HepG2 (cell line): ENCODE measurements around the gene ACTR6. TPM values are rescaled to one million over a fixed set of nuclear protein-coding genes. Genes with fewer than 3 reads are reported as not detected.

ENCODE experiments used
- CEBPB ChIP-seq: IDR thresholded peaks from 2 replicates; pipeline ENCODE4 v1.6.1; 2011; ENCODE audit warnings: low read depth, low read length, improper control_type of control experiment, borderline replicate concordance
- GABPA ChIP-seq, 2 experiments: IDR thresholded peaks; 2 replicates each; pipeline ENCODE4 v1.6.1; 2011 to 2016; ENCODE audit warnings: low read depth in 2 of 2, low read length in 1 of 2, missing biosample characterization in 1 of 2, missing genetic modification characterization in 1 of 2
- HHEX ChIP-seq: IDR thresholded peaks from 2 replicates; pipeline ENCODE4 v1.6.1; 2016; ENCODE audit warnings: control low read depth
- PBX3 ChIP-seq: sonication (generic); formaldehyde crosslinking; IDR thresholded peaks from 2 replicates; pipeline ENCODE4 v1.8.1; 2023; ENCODE audit warnings: missing genetic modification reagents, inconsistent platforms, borderline replicate concordance
- RFX1 ChIP-seq: fragments of 450-650 bp; IDR thresholded peaks from 2 replicates; pipeline ENCODE4 v1.6.1; 2017
- XRCC5 ChIP-seq: fragments of 200-400 bp; formaldehyde crosslinking; optimal IDR thresholded peaks from 2 replicates; pipeline ENCODE3; 2017; ENCODE audit warnings: mild to moderate bottlenecking, low read length
- ZC3H4 ChIP-seq: sonication (generic); formaldehyde crosslinking; IDR thresholded peaks from 2 replicates; pipeline ENCODE4 v1.4.0; 2020; ENCODE audit warnings: missing genetic modification reagents, borderline replicate concordance
- ZNF101 ChIP-seq: sonication (generic); formaldehyde crosslinking; IDR thresholded peaks from 2 replicates; pipeline ENCODE4 v1.4.0; 2020; ENCODE audit warnings: mild to moderate bottlenecking, low read depth, missing genetic modification reagents, borderline replicate concordance
- ZNF20 ChIP-seq: sonication (generic); formaldehyde crosslinking; IDR thresholded peaks from 2 replicates; pipeline ENCODE4 v1.4.0; 2020; ENCODE audit warnings: mild to moderate bottlenecking, moderate library complexity, missing genetic modification reagents
- ZNF276 ChIP-seq: sonication (generic); formaldehyde crosslinking; IDR thresholded peaks from 2 replicates; pipeline ENCODE4 v1.4.0; 2020; ENCODE audit warnings: mild to moderate bottlenecking, low read depth, missing genetic modification reagents
- ZNF709 ChIP-seq: sonication (generic); formaldehyde crosslinking; IDR thresholded peaks from 2 replicates; pipeline ENCODE4 v1.5.0; 2020; ENCODE audit warnings: mild to moderate bottlenecking, missing genetic modification reagents
- polyA plus RNA-seq, 8 experiments: library from polyadenylated mRNA; depleted of rRNA in 3 of 8; stranded (reverse) in 7 of 8; unstranded in 1 of 8; fragments of >200 nt; fragmentation: Illumina TruSeq in 4 of 8; extraction: Trizol in 4 of 8; gene quantifications; 2 replicates each; pipeline versions ENCODE4 v1.2.1 to v1.2.3, GENCODE V29; 2011 to 2016; ENCODE audit warnings: low read depth in 4 of 8, missing spikeins in 1 of 8, mixed read lengths in 1 of 8; ENCODE audit not compliant: insufficient read depth in 1 of 8
- total RNA-seq, 5 experiments: library from RNA; depleted of rRNA; stranded (reverse); fragments of >200 nt; fragmentation: Illumina TruSeq; extraction: Trizol; gene quantifications; 2 replicates each; pipeline ENCODE4 v1.2.3, GENCODE V29; 2016; ENCODE audit warnings: low read depth in 1 of 5
- TF ChIP-seq, protein P1 (sequence below): sonication (generic); formaldehyde crosslinking; conservative IDR thresholded peaks from 2 replicates; pipeline ENCODE4 v1.8.0; 2022; ENCODE audit warnings: mild to moderate bottlenecking, moderate library complexity, missing genetic modification reagents
- TF ChIP-seq, protein P2 (sequence below): sonication (generic); formaldehyde crosslinking; IDR thresholded peaks from 2 replicates; pipeline ENCODE4 v1.4.0; 2020; ENCODE audit warnings: mild to moderate bottlenecking, missing genetic modification reagents
- TF ChIP-seq, protein P3 (sequence below): sonication (generic); formaldehyde crosslinking; IDR thresholded peaks from 2 replicates; pipeline ENCODE4 v1.4.0; 2020; ENCODE audit warnings: mild to moderate bottlenecking, missing genetic modification reagents
- TF ChIP-seq, protein P4 (sequence below): sonication (generic); formaldehyde crosslinking; IDR thresholded peaks from 2 replicates; pipeline ENCODE4 v1.5.0; 2020; ENCODE audit warnings: missing genetic modification reagents
- TF ChIP-seq, protein P5 (sequence below): sonication (generic); formaldehyde crosslinking; IDR thresholded peaks from 2 replicates; pipeline ENCODE4 v1.5.1; 2020; ENCODE audit warnings: mild to moderate bottlenecking, missing genetic modification reagents, borderline replicate concordance

Gene ACTR6
- total and polyA plus RNA-seq, 2 of the 13 experiments (the other 11 are each of a cell fraction or from before 2014, with no cell fraction given): 12.9 to 22.4 TPM

- TF ChIP-seq, protein P1, sequence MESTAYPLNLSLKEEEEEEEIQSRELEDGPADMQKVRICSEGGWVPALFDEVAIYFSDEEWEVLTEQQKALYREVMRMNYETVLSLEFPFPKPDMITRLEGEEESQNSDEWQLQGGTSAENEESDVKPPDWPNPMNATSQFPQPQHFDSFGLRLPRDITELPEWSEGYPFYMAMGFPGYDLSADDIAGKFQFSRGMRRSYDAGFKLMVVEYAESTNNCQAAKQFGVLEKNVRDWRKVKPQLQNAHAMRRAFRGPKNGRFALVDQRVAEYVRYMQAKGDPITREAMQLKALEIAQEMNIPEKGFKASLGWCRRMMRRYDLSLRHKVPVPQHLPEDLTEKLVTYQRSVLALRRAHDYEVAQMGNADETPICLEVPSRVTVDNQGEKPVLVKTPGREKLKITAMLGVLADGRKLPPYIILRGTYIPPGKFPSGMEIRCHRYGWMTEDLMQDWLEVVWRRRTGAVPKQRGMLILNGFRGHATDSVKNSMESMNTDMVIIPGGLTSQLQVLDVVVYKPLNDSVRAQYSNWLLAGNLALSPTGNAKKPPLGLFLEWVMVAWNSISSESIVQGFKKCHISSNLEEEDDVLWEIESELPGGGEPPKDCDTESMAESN: peak; percentile 89
- TF ChIP-seq XRCC5 (peak; percentile 87), PBX3 (no peak), ZNF276 (no peak), ZNF20 (CRISPR knock-in tag) (no peak), CEBPB (no peak), ZNF101 (CRISPR knock-in tag) (no peak), HHEX (CRISPR knock-in tag) (no peak), ZNF709 (CRISPR knock-in tag) (no peak), RFX1 (no peak), GABPA (IDR thresholded peaks at IDR 0.05; ENCODE audit: low read depth, low read length) (no peak), GABPA (CRISPR knock-in tag; IDR thresholded peaks at IDR 0.05; ENCODE audit: low read depth) (no peak), ZC3H4 (CRISPR knock-in tag) (no peak)
- TF ChIP-seq, protein P2, sequence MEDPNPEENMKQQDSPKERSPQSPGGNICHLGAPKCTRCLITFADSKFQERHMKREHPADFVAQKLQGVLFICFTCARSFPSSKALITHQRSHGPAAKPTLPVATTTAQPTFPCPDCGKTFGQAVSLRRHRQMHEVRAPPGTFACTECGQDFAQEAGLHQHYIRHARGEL (CRISPR knock-in tag): no peak
- TF ChIP-seq, protein P3, sequence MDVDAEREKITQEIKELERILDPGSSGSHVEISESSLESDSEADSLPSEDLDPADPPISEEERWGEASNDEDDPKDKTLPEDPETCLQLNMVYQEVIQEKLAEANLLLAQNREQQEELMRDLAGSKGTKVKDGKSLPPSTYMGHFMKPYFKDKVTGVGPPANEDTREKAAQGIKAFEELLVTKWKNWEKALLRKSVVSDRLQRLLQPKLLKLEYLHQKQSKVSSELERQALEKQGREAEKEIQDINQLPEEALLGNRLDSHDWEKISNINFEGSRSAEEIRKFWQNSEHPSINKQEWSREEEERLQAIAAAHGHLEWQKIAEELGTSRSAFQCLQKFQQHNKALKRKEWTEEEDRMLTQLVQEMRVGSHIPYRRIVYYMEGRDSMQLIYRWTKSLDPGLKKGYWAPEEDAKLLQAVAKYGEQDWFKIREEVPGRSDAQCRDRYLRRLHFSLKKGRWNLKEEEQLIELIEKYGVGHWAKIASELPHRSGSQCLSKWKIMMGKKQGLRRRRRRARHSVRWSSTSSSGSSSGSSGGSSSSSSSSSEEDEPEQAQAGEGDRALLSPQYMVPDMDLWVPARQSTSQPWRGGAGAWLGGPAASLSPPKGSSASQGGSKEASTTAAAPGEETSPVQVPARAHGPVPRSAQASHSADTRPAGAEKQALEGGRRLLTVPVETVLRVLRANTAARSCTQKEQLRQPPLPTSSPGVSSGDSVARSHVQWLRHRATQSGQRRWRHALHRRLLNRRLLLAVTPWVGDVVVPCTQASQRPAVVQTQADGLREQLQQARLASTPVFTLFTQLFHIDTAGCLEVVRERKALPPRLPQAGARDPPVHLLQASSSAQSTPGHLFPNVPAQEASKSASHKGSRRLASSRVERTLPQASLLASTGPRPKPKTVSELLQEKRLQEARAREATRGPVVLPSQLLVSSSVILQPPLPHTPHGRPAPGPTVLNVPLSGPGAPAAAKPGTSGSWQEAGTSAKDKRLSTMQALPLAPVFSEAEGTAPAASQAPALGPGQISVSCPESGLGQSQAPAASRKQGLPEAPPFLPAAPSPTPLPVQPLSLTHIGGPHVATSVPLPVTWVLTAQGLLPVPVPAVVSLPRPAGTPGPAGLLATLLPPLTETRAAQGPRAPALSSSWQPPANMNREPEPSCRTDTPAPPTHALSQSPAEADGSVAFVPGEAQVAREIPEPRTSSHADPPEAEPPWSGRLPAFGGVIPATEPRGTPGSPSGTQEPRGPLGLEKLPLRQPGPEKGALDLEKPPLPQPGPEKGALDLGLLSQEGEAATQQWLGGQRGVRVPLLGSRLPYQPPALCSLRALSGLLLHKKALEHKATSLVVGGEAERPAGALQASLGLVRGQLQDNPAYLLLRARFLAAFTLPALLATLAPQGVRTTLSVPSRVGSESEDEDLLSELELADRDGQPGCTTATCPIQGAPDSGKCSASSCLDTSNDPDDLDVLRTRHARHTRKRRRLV (CRISPR knock-in tag): no peak
- TF ChIP-seq, protein P4, sequence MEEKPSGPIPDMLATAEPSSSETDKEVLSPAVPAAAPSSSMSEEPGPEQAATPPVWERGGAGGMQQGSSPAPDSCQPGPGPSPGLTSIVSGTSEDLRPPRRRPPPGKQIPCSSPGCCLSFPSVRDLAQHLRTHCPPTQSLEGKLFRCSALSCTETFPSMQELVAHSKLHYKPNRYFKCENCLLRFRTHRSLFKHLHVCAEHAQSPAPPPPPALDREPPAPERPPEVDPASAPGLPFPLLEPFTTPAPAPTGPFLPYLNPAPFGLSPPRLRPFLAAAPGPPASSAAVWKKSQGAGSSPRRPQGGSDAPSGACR (CRISPR knock-in tag): no peak
- TF ChIP-seq, protein P5, sequence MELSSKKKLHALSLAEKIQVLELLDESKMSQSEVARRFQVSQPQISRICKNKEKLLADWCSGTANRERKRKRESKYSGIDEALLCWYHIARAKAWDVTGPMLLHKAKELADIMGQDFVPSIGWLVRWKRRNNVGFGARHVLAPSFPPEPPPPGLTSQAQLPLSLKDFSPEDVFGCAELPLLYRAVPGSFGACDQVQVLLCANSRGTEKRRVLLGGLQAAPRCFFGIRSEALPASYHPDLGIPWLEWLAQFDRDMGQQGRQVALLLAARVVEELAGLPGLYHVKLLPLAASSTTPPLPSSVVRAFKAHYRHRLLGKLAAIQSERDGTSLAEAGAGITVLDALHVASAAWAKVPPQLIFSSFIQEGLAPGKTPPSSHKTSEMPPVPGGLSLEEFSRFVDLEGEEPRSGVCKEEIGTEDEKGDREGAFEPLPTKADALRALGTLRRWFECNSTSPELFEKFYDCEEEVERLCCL: no peak
Measured at GRCh38 chr12:100154474-100155247, 46.0 kb upstream of the ACTR6 start (continued).
